ENCODE measurements around the gene CBFA2T2.

Gene CBFA2T2

GRCh38 chr20:33569802-33570391, 80.0 kb downstream of the CBFA2T2 start:
- TF ChIP-seq GATA3 (IDR thresholded peaks at IDR 0.05; ENCODE audit: low read depth, low read length) (no peak), GATA2 (IDR thresholded peaks at IDR 0.05; ENCODE audit: low read depth, low read length) (no peak)

DNA sequence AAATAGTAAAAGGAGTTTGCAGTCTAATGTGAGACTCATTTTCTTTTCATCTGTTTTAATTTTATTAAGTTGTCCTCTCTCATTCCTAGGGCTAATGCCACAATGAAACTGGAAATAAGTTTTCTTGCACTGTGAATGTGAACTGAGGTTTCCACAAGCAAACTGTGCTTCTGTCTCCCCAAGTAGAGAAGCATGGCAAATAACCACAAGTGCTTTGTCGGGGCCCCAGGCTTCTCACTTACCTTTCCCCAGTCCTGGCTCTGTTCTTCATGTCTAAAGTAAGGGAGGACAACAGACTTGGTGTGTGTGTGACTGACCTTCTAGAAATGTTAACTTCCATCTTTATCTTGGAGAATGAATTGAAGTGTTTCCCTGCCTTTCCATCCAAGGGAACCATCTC, 80.8 kb downstream of the CBFA2T2 start:
- TF ChIP-seq GATA3 (IDR thresholded peaks at IDR 0.05; ENCODE audit: low read depth, low read length) (no peak), GATA2 (IDR thresholded peaks at IDR 0.05; ENCODE audit: low read depth, low read length) (no peak)

DNA sequence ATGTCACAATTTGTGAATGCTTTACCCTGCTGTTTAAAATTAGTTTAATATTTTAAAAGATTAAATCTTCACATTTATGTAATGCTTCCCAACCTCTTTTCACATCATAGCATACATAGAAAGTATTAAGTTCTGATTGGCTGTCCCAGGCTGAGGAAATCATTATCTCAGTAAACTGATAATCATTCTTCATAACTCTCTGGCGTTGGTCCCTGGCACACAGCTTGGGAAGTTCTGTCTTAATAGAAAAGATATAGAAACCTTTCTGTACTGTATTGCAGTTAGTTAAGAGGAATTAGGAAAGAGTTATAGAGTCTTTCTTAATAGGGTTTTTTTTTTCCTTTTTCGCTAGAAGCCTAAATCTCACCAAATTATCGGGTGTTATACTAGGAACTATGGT, 85.4 kb downstream of the CBFA2T2 start:
- TF ChIP-seq GATA2 (IDR thresholded peaks at IDR 0.05; ENCODE audit: low read depth, low read length) (no peak), GATA3 (IDR thresholded peaks at IDR 0.05; ENCODE audit: low read depth, low read length) (no peak)

- TF ChIP-seq GATA3 (IDR thresholded peaks at IDR 0.05; ENCODE audit: low read depth, low read length) (no peak), GATA2 (IDR thresholded peaks at IDR 0.05; ENCODE audit: low read depth, low read length) (peak; percentile 77)
Measured at GRCh38 chr20:33576432-33577125, 86.7 kb downstream of the CBFA2T2 start.

DNA sequence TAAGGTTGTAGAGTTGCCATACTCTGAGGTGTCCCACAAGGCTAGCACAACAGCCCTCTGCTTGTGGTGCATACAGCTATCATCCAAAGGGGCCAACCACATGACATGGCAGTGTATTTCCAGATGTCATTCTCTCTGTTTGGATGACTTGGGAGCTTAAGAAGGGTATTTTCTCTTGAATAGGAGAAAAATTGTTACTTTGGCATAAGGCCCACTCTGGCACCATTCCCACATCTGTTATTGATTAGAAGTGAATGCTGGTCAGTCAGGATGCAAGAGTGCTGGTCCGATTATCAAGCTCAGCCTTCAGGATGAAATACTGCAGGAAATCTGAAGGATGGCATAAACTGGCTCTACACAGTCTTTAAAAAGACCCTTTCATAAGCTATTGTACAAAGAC, 88.6 kb downstream of the CBFA2T2 start:
- no peak for TF ChIP-seq GATA3 (IDR thresholded peaks at IDR 0.05; ENCODE audit: low read depth, low read length)
- peak; percentile 29; the same call in 1 of the 2 replicates for TF ChIP-seq GATA2 (IDR thresholded peaks at IDR 0.05; ENCODE audit: low read depth, low read length)

GRCh38 chr20:33583143-33583542, 93.2 kb downstream of the CBFA2T2 start:
- TF ChIP-seq GATA2 (IDR thresholded peaks at IDR 0.05; ENCODE audit: low read depth, low read length) (no peak), GATA3 (IDR thresholded peaks at IDR 0.05; ENCODE audit: low read depth, low read length) (no peak)

- no peak for TF ChIP-seq GATA2 (IDR thresholded peaks at IDR 0.05; ENCODE audit: low read depth, low read length)
- TF ChIP-seq GATA3 (IDR thresholded peaks at IDR 0.05; ENCODE audit: low read depth, low read length): no peak
Measured at GRCh38 chr20:33584976-33585375, 95.1 kb downstream of the CBFA2T2 start.

GRCh38 chr20:33585413-33585812, 95.5 kb downstream of the CBFA2T2 start:
- TF ChIP-seq GATA2 (IDR thresholded peaks at IDR 0.05; ENCODE audit: low read depth, low read length) (no peak), GATA3 (IDR thresholded peaks at IDR 0.05; ENCODE audit: low read depth, low read length) (no peak)

- no peak for TF ChIP-seq GATA3 (IDR thresholded peaks at IDR 0.05; ENCODE audit: low read depth, low read length)
- no peak for TF ChIP-seq GATA2 (IDR thresholded peaks at IDR 0.05; ENCODE audit: low read depth, low read length)
Measured at GRCh38 chr20:33589059-33589458, 99.2 kb downstream of the CBFA2T2 start.

DNA sequence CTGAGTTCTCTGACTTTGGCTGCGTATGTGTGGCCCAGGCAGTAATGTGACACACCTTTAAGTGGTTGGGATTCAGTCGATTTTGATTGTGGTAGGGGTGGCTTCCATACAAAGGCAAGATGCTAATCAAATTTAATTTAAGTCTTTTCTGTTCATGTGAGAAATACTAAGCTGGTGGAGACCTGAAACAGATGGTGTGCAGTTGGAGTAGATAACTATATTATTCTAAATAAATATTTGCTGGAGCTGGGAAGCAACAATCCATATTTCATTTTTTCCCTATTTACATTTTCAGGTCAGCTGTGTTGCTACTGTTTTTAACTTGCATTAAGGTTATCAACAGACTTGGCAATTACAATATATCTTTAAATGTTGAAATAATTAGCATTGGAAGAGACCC, 104.8 kb downstream of the CBFA2T2 start:
- TF ChIP-seq GATA3 (IDR thresholded peaks at IDR 0.05; ENCODE audit: low read depth, low read length) (no peak), GATA2 (IDR thresholded peaks at IDR 0.05; ENCODE audit: low read depth, low read length) (no peak)

DNA sequence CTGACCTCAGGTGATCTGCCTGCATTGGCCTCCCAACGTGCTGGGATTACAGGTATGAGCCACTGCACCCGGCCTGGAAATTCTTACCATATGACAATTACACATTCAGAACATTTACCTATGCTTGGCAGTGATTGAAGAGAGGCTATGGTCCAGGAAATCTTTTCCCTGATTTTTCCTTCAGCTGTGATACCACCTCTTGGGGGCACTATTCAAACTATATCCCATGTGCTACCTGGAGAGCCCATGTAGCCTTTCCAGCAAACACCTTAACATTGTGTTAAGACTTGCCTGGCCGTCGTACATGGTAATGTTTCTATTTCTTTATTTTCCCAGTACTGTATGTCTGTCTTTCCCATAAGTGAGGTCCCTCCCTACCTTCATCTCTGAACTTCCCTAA, 110.5 kb downstream of the CBFA2T2 start:
- TF ChIP-seq GATA3 (IDR thresholded peaks at IDR 0.05; ENCODE audit: low read depth, low read length) (no peak), GATA2 (IDR thresholded peaks at IDR 0.05; ENCODE audit: low read depth, low read length) (no peak)

GRCh38 chr20:33600981-33601380, 111.1 kb downstream of the CBFA2T2 start:
- TF ChIP-seq GATA2 (IDR thresholded peaks at IDR 0.05; ENCODE audit: low read depth, low read length) (no peak), GATA3 (IDR thresholded peaks at IDR 0.05; ENCODE audit: low read depth, low read length) (no peak)

- no peak for TF ChIP-seq GATA2 (IDR thresholded peaks at IDR 0.05; ENCODE audit: low read depth, low read length)
- no peak for TF ChIP-seq GATA3 (IDR thresholded peaks at IDR 0.05; ENCODE audit: low read depth, low read length)
Measured at GRCh38 chr20:33601861-33602260, 112.0 kb downstream of the CBFA2T2 start.

GRCh38 chr20:33602826-33603590, 113.1 kb downstream of the CBFA2T2 start:
- no peak for TF ChIP-seq GATA3 (IDR thresholded peaks at IDR 0.05; ENCODE audit: low read depth, low read length)
- TF ChIP-seq GATA2 (IDR thresholded peaks at IDR 0.05; ENCODE audit: low read depth, low read length): no peak
